Mesenchymal stem cell (in vitro differentiated cells and primary cell): ENCODE measurements around the gene SYCP1.
"Not testable (repeated sequence)": the region's sequence is repeated elsewhere in the genome, so short reads cannot be mapped to it uniquely, and the experiment has no call there.

Experiments used
- DNase-seq: peaks from one replicate; pipeline ENCODE4 v3.0.0-alpha.2; 2013
- H2AFZ ChIP-seq: one replicate; pipeline ENCODE4 v1.6.1; 2013; ENCODE audit warnings: low read depth, mild to moderate bottlenecking, control low read depth, inconsistent platforms, low read length, moderate library complexity
- H2AK5ac ChIP-seq: 2 replicates; pipeline ENCODE4 v1.6.1; 2013; ENCODE audit warnings: low read length, moderate library complexity, mild to moderate bottlenecking, inconsistent platforms; ENCODE audit not compliant: severe bottlenecking
- H2BK120ac ChIP-seq: one replicate; pipeline ENCODE4 v1.6.1; 2013; ENCODE audit warnings: low read depth, mild to moderate bottlenecking, inconsistent platforms, low read length, moderate library complexity
- H2BK12ac ChIP-seq, 2 experiments: one replicate each; pipeline ENCODE4 v1.6.1; 2013; ENCODE audit warnings: inconsistent platforms in 2 of 2, low read length in 2 of 2, mild to moderate bottlenecking in 2 of 2, moderate library complexity in 2 of 2, control low read depth in 1 of 2
- H2BK15ac ChIP-seq: one replicate; pipeline ENCODE4 v1.6.1; 2013; ENCODE audit warnings: mild to moderate bottlenecking, low read depth, inconsistent platforms; ENCODE audit not compliant: poor library complexity, severe bottlenecking
- H2BK5ac ChIP-seq: 2 replicates; pipeline ENCODE4 v1.6.1; 2013; ENCODE audit warnings: low read depth, mild to moderate bottlenecking, low read length, control low read depth, inconsistent platforms; ENCODE audit not compliant: poor library complexity, severe bottlenecking
- H3K14ac ChIP-seq, 2 experiments: one replicate each; pipeline ENCODE4 v1.6.1; 2013; ENCODE audit warnings: inconsistent platforms in 2 of 2, low read length in 2 of 2, control low read depth in 1 of 2, mild to moderate bottlenecking in 1 of 2, moderate library complexity in 1 of 2
- H3K18ac ChIP-seq, 2 experiments: one replicate each; pipeline ENCODE4 v1.6.1; 2013; ENCODE audit warnings: inconsistent platforms in 2 of 2, low read length in 2 of 2, control low read depth in 1 of 2, low read depth in 1 of 2, mild to moderate bottlenecking in 1 of 2
- H3K23ac ChIP-seq, 2 experiments: one replicate each; pipeline ENCODE4 v1.6.1; 2013; ENCODE audit warnings: inconsistent platforms in 2 of 2, low read length in 2 of 2, mild to moderate bottlenecking in 2 of 2, moderate library complexity in 2 of 2, control low read depth in 1 of 2
- H3K27ac ChIP-seq: 2 replicates; pipeline ENCODE4 v1.5.1; 2013; ENCODE audit warnings: mild to moderate bottlenecking, moderate library complexity, low read length, control low read depth, inconsistent platforms; ENCODE audit not compliant: poor library complexity, severe bottlenecking
- H3K27me3 ChIP-seq, 2 experiments: 2 replicates each; pipeline versions ENCODE4 v1.6.1 to v1.7.0; 2013; ENCODE audit warnings: low read length in 2 of 2, mild to moderate bottlenecking in 2 of 2, moderate library complexity in 2 of 2, control low read depth in 1 of 2, inconsistent platforms in 1 of 2; ENCODE audit not compliant: control insufficient read depth in 1 of 2, insufficient read depth in 1 of 2
- H3K36me3 ChIP-seq, 2 experiments: 2 replicates each; pipeline versions ENCODE4 v1.6.1 to v1.7.0; 2013; ENCODE audit warnings: low read length in 2 of 2, control low read depth in 1 of 2, inconsistent platforms in 1 of 2, low read depth in 1 of 2, mild to moderate bottlenecking in 1 of 2; ENCODE audit not compliant: insufficient read depth in 2 of 2, control insufficient read depth in 1 of 2
- H3K4ac ChIP-seq, 2 experiments: one replicate each; pipeline ENCODE4 v1.6.1; 2013; ENCODE audit warnings: inconsistent platforms in 2 of 2, low read length in 2 of 2, mild to moderate bottlenecking in 2 of 2, moderate library complexity in 2 of 2, control low read depth in 1 of 2, low read depth in 1 of 2
- H3K4me1 ChIP-seq: 2 replicates; pipeline ENCODE4 v1.6.1; 2013; ENCODE audit warnings: low read depth, low read length, control low read depth; ENCODE audit not compliant: control insufficient read depth, insufficient read depth
- H3K4me2 ChIP-seq: 2 replicates; pipeline ENCODE4 v1.6.1; 2013; ENCODE audit warnings: low read length, mild to moderate bottlenecking, inconsistent platforms; ENCODE audit not compliant: poor library complexity, severe bottlenecking
- H3K4me3 ChIP-seq, 2 experiments: 2 replicates each; pipeline versions ENCODE4 v1.5.1 to v1.7.0; 2013; ENCODE audit warnings: low read length in 2 of 2, mild to moderate bottlenecking in 2 of 2, control low read depth in 1 of 2, low read depth in 1 of 2; ENCODE audit not compliant: insufficient read depth in 1 of 2
- H3K79me1 ChIP-seq: replicated peaks from 2 replicates; pipeline ENCODE4 v1.6.1; 2013; ENCODE audit warnings: mild to moderate bottlenecking, control low read depth, low read length, inconsistent platforms; ENCODE audit not compliant: poor library complexity, severe bottlenecking
- H3K9ac ChIP-seq: 2 replicates; pipeline ENCODE4 v1.7.0; 2013; ENCODE audit warnings: mild to moderate bottlenecking, low read length, moderate library complexity
- H3K9me3 ChIP-seq: 2 replicates; pipeline ENCODE4 v1.7.0; 2013; ENCODE audit warnings: mild to moderate bottlenecking, low read length; ENCODE audit not compliant: control insufficient read depth
- H4K8ac ChIP-seq: one replicate; pipeline ENCODE4 v1.6.1; 2013; ENCODE audit warnings: inconsistent platforms, mild to moderate bottlenecking, low read length, moderate library complexity
- H4K91ac ChIP-seq: one replicate; pipeline ENCODE4 v1.6.1; 2013; ENCODE audit warnings: mild to moderate bottlenecking, low read length, inconsistent platforms
- WGBS: methylation state at CpG from one replicate; pipeline ENCODE4 v1.1.7; 2013; ENCODE audit warnings: mixed read lengths; 5-methylcytosine and 5-hydroxymethylcytosine counted together

The SYCP1 gene

GRCh38 chr1:114821978-114822377, 32.7 kb upstream of the SYCP1 start:
- H3K4me2 ChIP-seq: no peak overlapping the region
- H3K36me3 ChIP-seq: no peaks in the 10 kb centered on the region
- H2BK15ac ChIP-seq: no peak overlapping the region
- H3K18ac ChIP-seq: no peak overlapping the region
- DNase-seq: no peak
- H3K9me3 ChIP-seq: peaks cover 19% of the 10 kb centered on the region
- no peak overlapping the region for H3K4me3 ChIP-seq
- H3K4me1 ChIP-seq: no peaks in the 10 kb centered on the region
- no peak overlapping the region for H2AK5ac ChIP-seq
- no peak overlapping the region for H2BK5ac ChIP-seq
- H3K4ac ChIP-seq: no peak overlapping the region
- no peak overlapping the region for H2BK120ac ChIP-seq
- no peak overlapping the region for H3K23ac ChIP-seq
- no peaks in the 10 kb centered on the region for H3K79me1 ChIP-seq
- H3K14ac ChIP-seq: no peak overlapping the region
- no peak overlapping the region for H3K9ac ChIP-seq
- no peak overlapping the region for H2AFZ ChIP-seq
- H3K27me3 ChIP-seq: no peaks in the 10 kb centered on the region
- no peak overlapping the region for H4K91ac ChIP-seq
- H4K8ac ChIP-seq: no peak overlapping the region
- H2BK12ac ChIP-seq: no peak overlapping the region
- no peak overlapping the region for H3K27ac ChIP-seq

DNA sequence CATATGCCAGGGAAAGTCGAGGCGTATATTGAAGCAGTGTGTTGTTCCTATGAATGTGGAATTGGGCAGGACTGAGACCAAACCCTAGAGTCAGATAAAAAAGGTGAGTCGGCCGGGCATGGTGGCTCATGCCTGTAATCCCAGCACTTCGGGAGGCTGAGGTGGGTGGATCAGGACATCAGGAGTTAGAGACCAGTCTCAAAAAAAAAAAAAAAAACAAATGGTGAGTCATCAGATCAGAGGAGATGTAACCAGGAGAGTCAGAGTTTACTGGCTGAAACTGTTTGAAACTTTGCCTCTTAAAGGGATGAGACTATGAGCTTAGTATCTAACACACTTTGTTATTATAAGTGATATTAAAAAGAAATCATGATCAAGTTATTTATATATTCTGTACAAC, 26.4 kb upstream of the SYCP1 start:
- Histone ChIP-seq H3K9me3 (no peaks in the 10 kb centered on the region), H3K36me3 (no peaks in the 10 kb centered on the region), H3K4me2 (no peak overlapping the region), H3K4ac (no peak overlapping the region), H2BK5ac (no peak overlapping the region), H3K23ac (no peak overlapping the region), H3K9ac (no peak overlapping the region), H3K27me3 (no peaks in the 10 kb centered on the region), H2AFZ (no peak overlapping the region), H3K14ac (no peak overlapping the region), H3K18ac (no peak overlapping the region), H4K91ac (no peak overlapping the region), H3K4me1 (no peaks in the 10 kb centered on the region), H3K4me3 (no peak overlapping the region), H2BK12ac (no peak overlapping the region), H2AK5ac (no peak overlapping the region), H3K27ac (no peak overlapping the region), H2BK15ac (no peak overlapping the region), H4K8ac (no peak overlapping the region), H2BK120ac (no peak overlapping the region), H3K79me1 (no peaks in the 10 kb centered on the region)
- DNase-seq: peak; percentile 2
- WGBS: 85% methylated on average over 5 of the region's 5 CpGs

GRCh38 chr1:114830075-114830474, 24.6 kb upstream of the SYCP1 start:
- H3K27ac ChIP-seq, H3K14ac ChIP-seq, H2AFZ ChIP-seq, H4K91ac ChIP-seq, H2BK15ac ChIP-seq, DNase-seq, H3K27me3 ChIP-seq, H2AK5ac ChIP-seq, H2BK12ac ChIP-seq, H3K4ac ChIP-seq, H3K9ac ChIP-seq, H3K18ac ChIP-seq, H2BK120ac ChIP-seq, H3K4me2 ChIP-seq, H3K23ac ChIP-seq, H3K36me3 ChIP-seq, H3K79me1 ChIP-seq, H3K4me1 ChIP-seq, H4K8ac ChIP-seq, H2BK5ac ChIP-seq, H3K4me3 ChIP-seq, H3K9me3 ChIP-seq: not testable (repeated sequence)
- WGBS: 86% methylated on average over 1 of the region's 1 CpG

DNA sequence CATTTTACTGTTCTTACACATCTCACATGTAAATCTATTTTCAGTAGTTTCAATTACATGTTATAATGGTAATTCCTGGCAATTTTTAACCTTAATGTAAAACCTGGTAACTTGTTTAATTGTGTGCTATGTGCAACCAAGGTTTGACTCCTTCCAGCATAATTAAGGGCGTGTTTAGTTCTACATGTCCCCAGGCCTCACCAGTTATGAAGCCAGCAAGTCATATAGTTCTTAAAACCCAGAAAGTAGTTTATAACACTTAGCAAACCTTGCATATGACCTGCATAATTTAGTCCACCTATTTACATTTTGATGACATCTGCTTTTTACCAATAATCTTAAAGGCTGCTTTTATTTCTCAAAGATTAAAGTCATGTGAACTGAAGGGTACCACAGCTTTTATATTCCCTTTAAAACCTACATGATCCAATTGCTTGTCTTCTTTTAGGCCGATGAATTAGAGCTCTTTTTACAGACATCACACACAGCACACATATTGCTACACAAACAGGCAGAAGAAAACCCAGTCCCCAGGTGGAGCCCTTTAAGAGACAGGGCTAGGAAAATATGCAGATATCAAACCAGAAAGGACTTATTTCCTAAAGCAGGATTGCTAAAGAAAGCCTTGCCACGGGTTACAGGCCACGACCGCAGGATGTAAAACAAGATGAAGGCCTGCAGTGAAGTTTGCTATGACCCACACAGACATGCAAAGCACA, 23.2 kb upstream of the SYCP1 start:
- Histone ChIP-seq H2BK12ac (no peak overlapping the region), H3K14ac (no peak overlapping the region), H4K91ac (no peak overlapping the region), H2BK120ac (no peak overlapping the region), H3K27ac (no peak overlapping the region), H4K8ac (no peak overlapping the region), H3K4me2 (no peak overlapping the region), H3K9ac (no peak overlapping the region), H3K23ac (no peak overlapping the region), H3K27me3 (no peaks in the 10 kb centered on the region), H2BK15ac (no peak overlapping the region), H3K79me1 (no peaks in the 10 kb centered on the region), H3K4me1 (no peaks in the 10 kb centered on the region), H3K36me3 (no peaks in the 10 kb centered on the region), H2AFZ (no peak overlapping the region), H3K9me3 (no peaks in the 10 kb centered on the region), H2AK5ac (no peak overlapping the region), H3K4ac (no peak overlapping the region), H2BK5ac (no peak overlapping the region), H3K18ac (no peak overlapping the region), H3K4me3 (no peak overlapping the region)
- DNase-seq: no peak
- WGBS: 80% methylated on average over 5 of the region's 5 CpGs
